Measurements from ENCODE around the gene APBB2.

GRCh38 chr4:41140410-41140809 lies 73.9 kb downstream of the APBB2 start:
- TF ChIP-seq CTCF (conservative IDR thresholded peaks at IDR 0.05) (no peak), ZFX (IDR thresholded peaks at IDR 0.05) (no peak)
